GM19035 (cell line): ENCODE measurements around the gene CBX6.

Experiments used
- ATAC-seq: cut with Tn5 transposase; IDR thresholded peaks from one replicate; pipeline ENCODE4 v1.9.1; 2021; ENCODE audit not compliant: unreplicated experiment

Gene CBX6

DNA sequence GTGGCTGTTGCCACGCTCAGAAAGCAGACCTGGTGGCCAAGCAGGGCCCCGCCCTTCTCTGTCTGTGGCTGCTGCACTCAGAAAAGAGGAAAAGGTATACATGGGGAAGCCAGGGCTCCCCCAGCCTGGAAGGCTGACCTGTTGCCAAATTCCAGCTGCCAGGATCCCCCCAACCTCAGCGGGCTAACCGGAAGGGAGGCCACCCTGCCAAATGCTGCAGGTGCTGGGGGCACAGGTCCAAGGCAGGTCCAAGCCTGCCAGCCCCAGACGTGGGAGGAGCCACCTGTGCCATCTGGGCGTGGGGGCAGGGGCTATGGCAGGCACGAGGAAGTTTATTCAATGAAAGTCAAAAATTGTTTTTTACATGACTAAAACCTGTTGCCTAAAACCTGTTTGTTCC is 30.8 kb downstream of the CBX6 start:
- ATAC-seq = no peak

DNA sequence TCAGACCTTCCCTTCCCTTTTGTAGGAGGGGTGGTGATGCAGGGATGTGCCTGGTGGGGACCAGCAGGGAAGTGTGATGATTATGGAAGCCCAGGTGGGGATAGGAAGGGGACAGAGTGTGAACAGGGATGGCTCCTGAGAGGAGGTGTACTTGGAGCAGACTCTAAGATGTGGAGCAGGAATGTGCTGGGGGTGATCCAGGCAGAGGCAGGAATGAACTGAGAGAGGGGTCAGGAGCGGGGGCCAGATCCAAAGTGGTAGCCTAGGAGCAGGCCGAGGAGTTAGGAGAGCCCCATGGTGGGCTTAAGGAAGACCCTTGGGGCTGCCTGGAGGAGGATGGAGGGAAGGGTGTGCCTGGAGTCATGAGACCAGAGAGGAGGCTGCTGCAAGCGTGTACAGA is 31.9 kb downstream of the CBX6 start:
- no peak for ATAC-seq

DNA sequence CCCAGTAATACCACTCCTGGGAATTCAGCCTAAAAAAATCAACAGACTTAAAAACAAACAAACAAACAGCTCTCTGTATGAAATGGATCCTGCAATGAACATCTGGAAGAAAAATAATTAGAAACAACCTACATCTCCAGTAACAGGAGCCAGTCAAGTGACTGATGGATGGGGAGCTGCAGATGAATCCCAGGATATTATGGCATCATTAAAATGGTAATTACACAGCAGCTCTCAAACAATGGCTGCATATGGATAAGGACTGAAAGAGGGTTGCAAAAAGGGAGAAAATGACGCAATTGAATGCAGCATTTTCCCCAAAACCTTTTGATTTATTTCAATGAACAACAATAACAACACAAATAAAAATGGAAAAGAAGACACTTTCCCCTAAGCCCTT is 32.3 kb downstream of the CBX6 start:
- no peak for ATAC-seq

DNA sequence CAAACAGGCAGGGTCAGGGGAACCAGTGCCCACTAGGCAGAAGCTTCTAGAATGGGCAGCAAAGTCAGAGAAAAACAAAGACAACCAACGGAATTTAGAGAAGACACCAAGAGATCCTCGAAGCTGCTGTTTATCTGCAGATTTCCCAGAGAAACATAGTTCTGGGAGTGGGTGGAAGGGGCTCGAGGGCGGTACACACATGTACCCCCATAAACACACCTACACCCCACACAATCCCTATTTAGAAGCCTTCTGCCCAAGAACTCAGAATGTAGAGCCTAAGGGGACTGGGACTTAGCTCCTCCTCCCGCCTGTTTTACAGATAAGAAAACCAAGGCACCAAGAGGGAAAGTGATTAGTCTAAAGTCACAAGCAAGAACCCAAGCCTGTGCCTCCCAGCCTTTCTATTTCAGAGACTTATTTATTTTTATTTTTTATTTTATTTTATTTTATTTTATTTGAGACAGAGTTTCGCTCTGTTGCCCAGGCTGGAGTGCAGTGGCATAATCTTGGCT is 34.5 kb downstream of the CBX6 start:
- ATAC-seq = no peak

DNA sequence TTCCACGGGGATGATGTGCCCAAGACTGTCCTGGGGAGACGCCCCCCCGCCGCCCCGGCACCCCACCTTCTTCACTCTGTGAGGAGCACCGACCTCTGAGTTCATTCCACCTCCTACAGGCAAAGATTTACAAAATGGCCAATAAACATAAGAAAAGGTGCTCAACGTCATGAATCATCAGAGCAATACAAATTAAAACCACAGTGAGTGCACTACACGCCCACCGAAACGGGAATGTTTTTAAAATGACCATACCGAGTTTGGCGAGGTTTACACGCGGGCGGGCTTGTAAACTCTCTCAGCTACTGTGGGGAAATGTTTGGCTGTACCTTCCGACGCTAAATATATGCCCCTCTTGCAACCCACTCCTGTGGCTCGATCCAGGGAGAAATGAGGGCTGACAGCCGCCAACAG is 36.1 kb downstream of the CBX6 start:
- no peak for ATAC-seq

DNA sequence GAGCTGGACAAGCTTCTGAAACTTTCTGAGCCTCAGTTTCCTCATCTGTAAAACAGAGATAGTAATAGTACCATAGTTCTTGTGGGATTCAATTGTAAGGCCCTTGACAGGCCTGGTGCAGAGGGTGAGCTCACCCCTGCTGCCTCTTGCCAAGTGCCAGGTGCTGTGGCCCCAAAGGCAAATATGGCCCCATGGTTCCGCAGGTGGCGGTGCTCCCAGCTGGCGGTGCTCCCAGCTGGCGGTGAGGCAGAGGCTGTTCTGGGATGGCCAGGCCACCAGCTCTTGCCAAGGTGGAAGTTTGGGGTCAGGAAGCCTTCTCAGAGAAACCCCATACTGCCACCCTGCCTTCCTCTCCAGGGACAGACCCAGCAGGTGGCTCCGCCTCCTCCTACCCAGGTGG is 37.0 kb downstream of the CBX6 start:
- ATAC-seq = no peak

DNA sequence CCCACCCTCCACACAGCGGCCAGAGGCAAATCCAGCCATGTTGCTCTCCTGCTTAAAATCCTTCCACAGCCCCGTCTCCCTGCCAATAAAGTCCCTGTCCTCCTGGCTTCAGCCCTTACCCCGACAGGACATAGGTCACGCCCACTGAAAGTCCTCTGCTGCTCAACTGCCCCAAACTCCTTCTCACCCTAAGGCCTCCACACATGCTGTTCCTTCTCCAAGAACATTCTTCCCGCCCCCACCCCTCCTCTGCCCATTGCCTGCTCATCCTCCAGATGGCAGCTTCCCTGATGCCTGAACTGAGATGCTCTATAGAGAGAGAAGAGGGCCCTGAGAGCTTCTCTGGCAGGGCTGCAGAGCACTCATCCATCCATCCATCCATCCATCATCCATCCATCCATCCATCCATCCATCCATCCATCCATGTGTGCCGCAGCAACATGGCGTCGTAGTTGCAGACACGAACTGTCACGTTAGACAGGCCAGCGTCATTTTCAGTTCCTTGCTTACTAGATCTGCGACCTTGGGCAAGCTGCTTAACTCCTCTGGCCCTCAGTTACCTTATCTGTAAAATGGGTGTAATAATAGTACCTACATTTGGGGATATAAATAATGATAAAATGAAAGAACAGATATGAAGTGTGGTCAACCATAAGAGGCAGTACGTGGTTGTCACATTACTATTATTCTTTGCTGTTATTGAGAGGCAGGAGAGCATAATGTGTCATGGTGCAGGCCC is 37.6 kb downstream of the CBX6 start:
- ATAC-seq = no peak

DNA sequence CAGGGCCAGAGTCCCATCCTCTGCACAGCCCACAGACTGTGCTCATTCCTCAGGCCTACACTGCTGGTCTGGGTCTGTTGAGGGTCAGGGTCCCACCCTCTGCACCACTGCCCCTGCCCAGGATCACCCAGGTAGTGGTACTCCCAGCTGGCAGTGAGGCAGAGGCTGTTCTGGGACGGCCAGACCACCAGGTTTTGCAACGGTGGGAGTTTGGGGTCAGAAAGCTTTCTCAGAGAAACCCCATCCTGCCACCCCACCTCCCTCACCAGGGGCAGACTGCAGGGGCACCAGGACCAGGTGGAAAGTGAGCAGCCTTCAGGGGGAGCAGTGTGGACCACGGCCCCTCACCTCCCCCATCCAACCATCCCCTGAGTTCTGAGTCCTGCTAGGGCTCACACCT is 39.0 kb downstream of the CBX6 start:
- ATAC-seq = no peak

DNA sequence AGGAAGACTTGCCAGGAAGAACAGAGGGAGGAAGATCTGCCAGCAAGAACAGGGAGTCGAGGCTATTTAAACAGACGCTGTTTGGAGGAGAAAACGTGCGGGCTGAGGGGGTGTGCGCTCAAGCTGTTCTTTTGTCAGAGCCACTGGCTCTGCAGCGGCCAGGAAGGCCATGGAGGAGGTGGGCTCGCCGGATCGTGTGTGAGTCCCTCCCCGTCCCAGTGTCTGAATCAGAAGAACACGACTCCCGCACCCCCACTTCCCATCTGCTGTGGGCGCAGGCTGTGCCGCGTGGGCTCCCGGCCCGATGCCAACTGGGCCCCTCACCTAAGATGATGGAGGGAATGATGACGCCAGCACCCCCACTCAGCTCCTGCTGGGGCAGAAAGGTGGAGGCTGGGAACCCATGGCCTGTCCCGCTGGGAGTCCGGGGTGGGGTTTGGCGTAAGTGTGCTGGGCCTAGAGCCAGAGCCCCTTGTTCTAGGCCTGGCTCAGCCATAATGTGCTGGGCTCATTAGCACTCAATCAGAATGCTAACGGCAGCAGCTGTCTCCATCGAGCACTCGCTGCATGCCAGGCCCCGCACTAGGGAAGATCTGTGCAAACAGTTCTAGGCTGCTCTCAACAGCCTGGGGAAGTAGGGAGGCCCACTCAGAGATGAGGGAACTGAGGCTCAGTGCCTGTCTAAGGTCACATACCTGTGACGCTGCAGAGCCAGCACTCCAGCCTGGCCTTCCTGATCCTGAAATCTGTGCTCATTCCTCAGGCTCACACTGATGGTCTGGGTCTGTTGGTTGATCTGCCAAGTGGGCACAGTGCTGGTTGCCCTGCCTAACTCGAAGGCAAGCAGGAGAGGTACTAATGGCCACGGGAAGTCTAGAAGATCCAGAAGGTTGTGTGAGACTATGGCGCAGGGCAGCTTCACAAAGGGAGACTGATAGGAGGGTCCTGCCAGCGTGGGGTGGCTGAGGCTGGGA is 39.7 kb downstream of the CBX6 start:
- no peak for ATAC-seq

DNA sequence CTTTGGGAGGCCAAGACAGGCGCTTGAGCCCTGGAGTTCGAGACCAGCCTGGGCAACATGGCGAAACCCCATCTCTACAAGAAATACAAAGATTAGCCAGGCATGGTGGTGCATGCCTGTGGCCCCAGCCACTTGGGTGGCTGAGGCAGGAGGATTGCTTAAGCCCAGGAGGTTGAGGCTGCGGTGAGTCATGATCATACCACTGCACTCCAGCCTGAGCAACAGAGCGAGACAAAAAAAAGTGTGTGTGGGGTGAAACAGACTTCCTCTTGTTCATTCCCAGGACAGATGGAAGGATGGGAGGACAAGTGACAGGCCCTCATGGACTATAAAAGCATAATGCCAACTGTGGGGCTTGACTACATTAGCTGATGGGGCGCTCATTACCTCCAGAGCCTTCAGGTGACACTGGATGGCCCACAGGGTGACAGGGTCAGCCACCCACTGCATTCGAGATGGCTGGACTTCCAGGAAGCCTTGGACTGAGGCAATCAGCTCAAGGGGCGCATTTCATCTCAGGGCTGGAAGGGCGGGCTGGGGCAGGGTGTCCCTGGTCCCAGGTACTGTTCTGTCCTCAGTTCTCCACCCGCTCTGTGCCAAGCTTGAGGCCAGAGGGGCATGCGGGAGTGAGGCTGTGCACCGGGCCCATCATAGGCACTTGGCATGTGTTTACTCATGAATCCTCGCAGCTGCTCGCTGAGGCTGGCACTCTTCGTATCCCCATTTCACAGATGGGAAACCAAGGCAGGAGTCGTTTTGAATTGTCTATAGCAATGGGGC is 40.7 kb downstream of the CBX6 start:
- no peak for ATAC-seq

DNA sequence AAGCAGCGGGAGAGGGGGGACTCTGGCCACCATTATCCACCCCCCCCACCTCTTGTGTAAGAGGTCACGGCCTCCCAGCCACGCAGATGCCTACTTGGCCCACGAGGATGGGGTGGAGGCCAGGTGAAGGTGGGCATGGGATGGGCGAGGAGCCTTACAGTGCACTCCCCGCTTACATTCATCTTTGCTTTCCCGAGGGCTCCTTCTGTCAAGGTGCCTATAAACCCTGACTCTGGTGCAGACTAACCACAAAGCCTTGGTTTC is 41.2 kb downstream of the CBX6 start:
- ATAC-seq = no peak

DNA sequence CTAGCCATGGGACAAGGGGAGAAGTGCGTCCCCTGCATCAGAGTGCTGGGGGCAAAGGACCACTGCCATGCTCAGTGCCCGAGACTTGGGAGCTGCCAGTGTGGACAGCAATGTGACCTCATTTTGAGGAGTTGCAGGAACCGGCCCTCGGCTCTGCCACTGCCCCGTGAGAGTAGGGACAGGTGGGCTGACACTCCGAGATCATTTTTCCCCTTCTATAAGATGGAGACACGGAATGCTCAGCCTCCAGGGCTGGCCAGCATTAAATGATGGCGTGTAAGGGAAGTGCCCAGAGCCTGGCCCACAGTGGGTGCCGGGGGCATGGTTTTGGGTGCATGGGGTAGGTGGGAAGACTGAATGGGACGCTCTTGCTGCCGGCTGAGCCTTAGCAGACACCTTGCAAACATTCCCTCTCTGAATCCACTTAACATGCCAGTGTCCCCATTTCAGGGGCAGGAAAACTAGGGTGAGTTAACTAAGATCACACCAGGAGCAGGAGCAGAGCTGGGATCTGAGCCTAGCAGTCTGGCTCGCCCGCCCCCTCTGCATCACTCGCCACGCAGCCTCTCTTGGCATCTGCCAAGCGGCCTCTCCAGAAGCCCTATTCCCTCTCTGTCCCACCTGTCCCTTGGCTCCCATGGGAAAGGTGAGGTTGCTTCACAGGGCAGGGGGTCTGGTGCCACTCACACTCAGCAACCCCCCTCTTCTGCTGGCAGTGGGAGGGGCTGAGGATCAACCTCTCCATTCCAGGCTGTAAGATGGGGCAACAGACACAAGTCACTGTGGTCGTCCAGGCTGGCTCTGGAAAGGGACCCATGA is 41.8 kb downstream of the CBX6 start:
- no peak for ATAC-seq

DNA sequence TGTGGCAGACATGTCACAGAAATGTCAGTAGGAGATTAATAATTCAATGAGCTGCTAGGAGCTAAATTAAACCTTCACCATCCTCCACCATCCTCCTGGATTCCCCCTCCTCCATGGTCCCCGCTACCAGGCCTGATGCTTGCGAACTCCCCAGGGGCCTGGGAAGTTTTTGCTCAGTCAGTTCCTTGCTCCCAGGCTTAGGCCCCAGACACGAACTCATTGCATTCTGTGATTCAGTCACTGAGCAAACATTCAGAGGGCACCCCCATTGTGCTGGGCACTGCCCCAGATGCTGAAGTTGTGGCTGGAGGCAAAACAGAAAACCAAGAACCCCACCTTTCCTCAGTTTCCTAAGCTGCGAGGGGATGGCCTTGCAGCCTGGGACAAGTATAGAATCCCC is 42.5 kb downstream of the CBX6 start:
- no peak for ATAC-seq

DNA sequence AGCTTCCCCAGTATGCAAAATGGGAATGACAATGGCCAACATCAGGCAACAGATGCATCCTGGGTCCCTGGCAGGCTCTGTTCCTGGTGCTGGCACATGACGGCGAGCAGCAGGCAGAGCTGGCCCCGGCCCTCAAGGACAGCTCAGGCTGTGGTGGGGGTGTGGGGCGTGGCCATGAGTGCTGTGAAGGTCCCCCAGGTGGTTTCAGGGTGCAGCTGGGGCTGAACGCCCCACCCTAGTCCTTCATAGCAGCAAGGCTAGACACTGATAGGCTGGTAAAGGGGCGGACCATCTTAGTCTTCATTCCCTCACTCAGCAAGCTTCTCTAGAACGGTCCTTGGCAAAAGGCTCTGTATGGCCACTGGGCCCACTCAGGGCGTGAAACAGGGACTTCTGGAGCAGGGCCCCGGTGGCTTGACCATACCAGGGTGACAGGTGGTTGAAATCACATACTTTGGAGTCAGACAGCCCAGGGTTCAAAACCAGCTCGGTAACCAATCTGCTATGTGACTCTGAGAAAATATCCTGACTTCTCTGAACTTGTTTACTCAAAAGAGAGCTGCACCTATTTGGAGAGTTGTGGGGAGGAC is 43.3 kb downstream of the CBX6 start:
- no peak for ATAC-seq

DNA sequence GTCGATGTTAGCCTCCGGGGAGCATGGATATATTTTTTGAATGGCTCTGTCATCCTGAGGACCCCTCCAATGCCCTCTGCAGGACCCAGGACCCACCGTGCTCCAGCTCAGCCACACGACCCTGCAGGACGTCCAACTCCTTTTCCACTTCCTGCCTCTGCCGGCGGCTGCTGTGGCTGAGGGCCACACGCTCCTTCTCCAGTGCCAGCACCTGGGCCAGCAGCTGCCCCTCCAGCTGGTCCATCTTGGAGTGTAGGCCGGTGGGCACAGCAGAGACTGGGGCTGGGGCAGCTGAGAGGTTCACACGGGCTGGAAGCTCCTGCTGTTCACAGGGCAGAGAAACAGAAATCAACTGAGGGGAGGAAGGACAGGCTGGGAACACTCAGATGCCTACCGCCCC is 43.8 kb downstream of the CBX6 start:
- no peak for ATAC-seq

DNA sequence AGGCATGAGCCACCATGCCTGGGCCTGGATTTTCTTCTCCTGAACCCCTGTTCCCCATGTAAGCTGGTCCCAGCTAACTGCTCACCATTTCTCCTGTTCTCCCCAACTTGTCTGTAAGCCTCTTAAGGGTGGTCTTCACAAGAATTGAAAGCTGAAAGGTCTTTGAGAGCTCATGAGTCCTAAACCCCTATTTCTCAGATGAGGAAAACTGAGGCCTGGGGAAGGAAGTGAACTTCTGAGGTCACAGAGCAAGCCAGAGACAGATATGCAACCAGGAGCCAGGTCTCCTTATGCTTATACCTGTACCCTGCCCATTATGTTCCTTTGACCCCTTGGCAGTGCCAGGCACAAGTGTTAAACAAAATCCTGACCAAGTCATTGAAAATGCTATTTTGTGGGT is 44.5 kb downstream of the CBX6 start:
- ATAC-seq = no peak

DNA sequence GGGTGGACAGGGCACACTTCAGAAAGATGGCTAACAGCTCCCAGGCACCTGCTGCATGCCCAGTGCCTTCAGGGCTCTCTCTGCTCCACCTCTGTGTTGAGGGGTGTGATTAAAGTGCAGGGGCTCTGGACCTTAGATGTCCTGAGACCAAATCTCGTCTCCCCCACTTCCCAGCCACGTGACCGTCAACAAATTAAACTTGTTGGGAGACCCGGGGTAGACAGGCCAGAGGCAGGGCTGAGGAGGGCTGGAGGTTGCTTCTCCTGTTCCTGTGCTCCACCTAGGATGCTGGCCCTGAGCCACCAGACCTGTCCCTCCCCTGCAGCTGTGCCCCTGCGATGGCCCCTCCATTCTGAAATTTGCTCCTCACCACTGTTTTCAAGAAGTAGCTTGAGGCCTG is 45.2 kb downstream of the CBX6 start:
- ATAC-seq = no peak

DNA sequence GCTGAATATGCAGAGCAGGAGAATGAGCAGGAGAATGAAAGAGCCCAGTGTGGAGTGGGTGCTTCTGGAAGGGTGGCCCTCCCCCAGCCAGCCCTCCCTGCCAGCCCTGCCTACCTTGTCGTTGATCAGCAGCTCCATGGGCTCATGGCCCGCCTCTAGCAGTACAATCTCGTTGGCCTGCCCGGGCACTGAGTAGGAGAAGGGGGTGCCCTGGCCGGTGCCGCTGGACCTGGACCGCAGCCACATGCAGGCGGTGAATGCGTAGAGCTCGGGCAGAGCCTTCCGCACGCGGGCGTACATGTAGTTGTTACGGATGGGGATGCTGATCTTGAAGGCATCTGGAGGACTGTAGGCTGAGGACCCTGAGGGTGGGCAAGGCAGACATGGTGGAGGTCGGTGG is 45.6 kb downstream of the CBX6 start:
- ATAC-seq = no peak

DNA sequence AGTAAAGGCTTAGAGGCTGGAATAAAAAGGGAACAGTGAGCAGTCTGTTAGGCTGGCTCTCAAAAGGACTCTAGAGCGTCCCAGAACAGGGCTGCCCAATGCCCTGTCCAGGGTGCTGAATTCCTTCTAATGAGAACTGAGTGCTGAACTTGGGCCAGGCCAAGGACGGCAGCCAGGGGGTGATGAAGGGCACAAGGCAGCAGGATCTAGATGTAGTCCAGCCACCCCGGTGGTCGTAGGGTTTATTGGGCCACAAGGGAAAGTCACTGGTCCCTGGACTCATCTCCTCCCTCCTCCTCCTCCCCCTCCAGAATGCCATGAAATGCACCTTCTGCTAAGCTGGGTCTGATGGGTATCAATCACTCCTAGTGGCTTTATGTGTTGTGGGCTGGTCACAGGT is 47.4 kb downstream of the CBX6 start:
- ATAC-seq = no peak

DNA sequence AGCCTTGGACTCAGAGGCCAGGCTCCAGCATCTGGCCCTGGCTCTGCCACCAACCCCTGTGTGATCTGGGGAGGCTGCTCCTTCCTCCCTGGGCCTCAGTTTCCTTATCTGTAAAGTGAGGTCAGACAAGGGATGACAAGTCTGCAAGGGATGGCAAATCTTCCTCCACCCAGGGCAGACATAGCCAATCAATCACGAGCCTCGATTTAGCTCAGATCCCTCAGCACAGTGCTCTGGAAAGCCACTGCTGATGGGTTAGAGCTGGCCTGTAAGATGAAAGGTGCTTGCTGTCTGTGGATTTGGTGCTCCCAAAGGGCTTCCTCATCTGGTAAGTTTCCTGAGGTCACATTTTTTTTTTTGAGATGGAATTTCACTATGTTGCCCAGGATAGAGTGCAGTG is 48.4 kb downstream of the CBX6 start:
- no peak for ATAC-seq
